GM19463 (cell line): ENCODE data around the gene PABPC1L.

Source experiments
- ATAC-seq: cut with Tn5 transposase; IDR thresholded peaks from one replicate; pipeline ENCODE4 v1.9.1; 2021; ENCODE audit warnings: mild to moderate bottlenecking, moderate library complexity; ENCODE audit not compliant: unreplicated experiment

Gene PABPC1L

GRCh38 chr20:44966030-44966961, 56.4 kb downstream of the PABPC1L start, which contains the start of gene STK4:
TSS of gene STK4 (plus strand) at chr20:44966512. CDS start at chr20:44966569, 57 bp downstream.
- ATAC-seq = peak; percentile 73

- ATAC-seq = no peak
Measured at GRCh38 chr20:44967207-44967807, 57.4 kb downstream of the PABPC1L start.

- no peak for ATAC-seq
Measured at GRCh38 chr20:44969300-44969894, 59.5 kb downstream of the PABPC1L start.

- ATAC-seq = no peak
Measured at GRCh38 chr20:44970243-44970757, 60.4 kb downstream of the PABPC1L start.

- no peak for ATAC-seq
Measured at GRCh38 chr20:44973053-44973452, 63.2 kb downstream of the PABPC1L start.

GRCh38 chr20:44976698-44977097, 66.8 kb downstream of the PABPC1L start:
- no peak for ATAC-seq

GRCh38 chr20:44979090-44979621, 69.3 kb downstream of the PABPC1L start:
- peak; percentile 81 for ATAC-seq

GRCh38 chr20:44981736-44982406, 72.0 kb downstream of the PABPC1L start:
- ATAC-seq = no peak

GRCh38 chr20:44983093-44983674, 73.3 kb downstream of the PABPC1L start:
- ATAC-seq = no peak

- no peak for ATAC-seq
Measured at GRCh38 chr20:44988631-44989171, 78.8 kb downstream of the PABPC1L start.
